Left ventricle myocardium inferior (tissue), 1 donor: ENCODE measurements around the gene MAJIN. TPM values are rescaled to one million over a fixed set of nuclear protein-coding genes. Genes with fewer than 3 reads are reported as not detected.

Source experiments
- DNase-seq: peaks from one replicate; pipeline ENCODE4 v3.0.0-alpha.2; 2020
- H3K27ac ChIP-seq: fragments of 200-600 bp; replicated peaks from 2 replicates; pipeline ENCODE4 v1.8.0; 2021
- H3K27me3 ChIP-seq: fragments of 200-600 bp; 2 replicates; pipeline ENCODE4 v1.8.0; 2021; ENCODE audit warnings: low read depth
- H3K36me3 ChIP-seq: fragments of 200-600 bp; 2 replicates; pipeline ENCODE4 v1.8.0; 2021
- H3K4me1 ChIP-seq: fragments of 200-600 bp; 2 replicates; pipeline ENCODE4 v1.8.0; 2021
- H3K4me3 ChIP-seq: fragments of 200-600 bp; 2 replicates; pipeline ENCODE4 v1.8.0; 2021; ENCODE audit warnings: mild to moderate bottlenecking, moderate library complexity
- H3K9me3 ChIP-seq: fragments of 200-600 bp; replicated peaks from 2 replicates; pipeline ENCODE4 v1.8.0; 2021
- intact Hi-C: fragments of 100-400 bp; cut with micrococcal nuclease; formaldehyde crosslinking; loops from one replicate; pipeline ENCODE4 v1.11.0; 2022
- total RNA-seq: library from RNA; stranded (reverse); fragmentation: NEBNext Ultra II Directional; extraction: Animal tissue kit (Norgen Biotek cat#: 25700); gene quantifications from one replicate; pipeline ENCODE4 v1.2.1, GENCODE V29; 2021
- TF ChIP-seq, protein P1 (sequence below): fragments of 200-600 bp; IDR thresholded peaks from 2 replicates; pipeline ENCODE4 v1.8.0; 2021; ENCODE audit warnings: antibody characterized with exemption, mild to moderate bottlenecking, borderline replicate concordance
- donor health status: DM: no; HTN: yes; CAD: no; lungs with severe emphysema.

Gene MAJIN
- total RNA-seq, 1 donor from 2014 or later, result not detected

DNA sequence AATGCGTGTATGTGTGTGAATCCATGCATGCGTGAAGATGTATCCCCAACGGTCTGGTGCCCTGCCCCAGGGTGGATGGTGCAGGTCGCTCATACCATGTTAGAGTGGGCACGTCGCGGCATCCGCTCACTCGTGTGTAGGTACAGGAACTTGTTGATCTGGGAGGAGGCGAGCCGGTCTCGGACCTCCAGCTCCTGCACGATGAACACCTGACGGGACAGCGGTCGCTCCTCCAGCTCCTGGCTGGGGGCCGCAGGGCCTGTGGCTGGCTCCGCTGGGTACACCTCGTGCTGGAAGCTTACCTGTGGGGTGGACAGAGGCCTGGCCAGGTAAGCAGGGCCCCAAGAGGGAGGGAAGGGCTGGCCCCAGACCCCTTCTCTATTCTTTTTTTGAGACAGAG, 73.4 kb downstream of the MAJIN start:
- H3K36me3 ChIP-seq, result peaks cover 78% of the 10 kb centered on the region
- TF ChIP-seq, protein P1, sequence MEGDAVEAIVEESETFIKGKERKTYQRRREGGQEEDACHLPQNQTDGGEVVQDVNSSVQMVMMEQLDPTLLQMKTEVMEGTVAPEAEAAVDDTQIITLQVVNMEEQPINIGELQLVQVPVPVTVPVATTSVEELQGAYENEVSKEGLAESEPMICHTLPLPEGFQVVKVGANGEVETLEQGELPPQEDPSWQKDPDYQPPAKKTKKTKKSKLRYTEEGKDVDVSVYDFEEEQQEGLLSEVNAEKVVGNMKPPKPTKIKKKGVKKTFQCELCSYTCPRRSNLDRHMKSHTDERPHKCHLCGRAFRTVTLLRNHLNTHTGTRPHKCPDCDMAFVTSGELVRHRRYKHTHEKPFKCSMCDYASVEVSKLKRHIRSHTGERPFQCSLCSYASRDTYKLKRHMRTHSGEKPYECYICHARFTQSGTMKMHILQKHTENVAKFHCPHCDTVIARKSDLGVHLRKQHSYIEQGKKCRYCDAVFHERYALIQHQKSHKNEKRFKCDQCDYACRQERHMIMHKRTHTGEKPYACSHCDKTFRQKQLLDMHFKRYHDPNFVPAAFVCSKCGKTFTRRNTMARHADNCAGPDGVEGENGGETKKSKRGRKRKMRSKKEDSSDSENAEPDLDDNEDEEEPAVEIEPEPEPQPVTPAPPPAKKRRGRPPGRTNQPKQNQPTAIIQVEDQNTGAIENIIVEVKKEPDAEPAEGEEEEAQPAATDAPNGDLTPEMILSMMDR, result no peak
- no peak overlapping the region for H3K4me3 ChIP-seq
- peaks cover 11% of the 10 kb centered on the region for H3K4me1 ChIP-seq
- H3K27me3 ChIP-seq, result no peaks in the 10 kb centered on the region
- no peak overlapping the region for H3K27ac ChIP-seq
- no peak for DNase-seq
- intact Hi-C loops, result no loop called here
- H3K9me3 ChIP-seq, result no peaks in the 10 kb centered on the region

DNA sequence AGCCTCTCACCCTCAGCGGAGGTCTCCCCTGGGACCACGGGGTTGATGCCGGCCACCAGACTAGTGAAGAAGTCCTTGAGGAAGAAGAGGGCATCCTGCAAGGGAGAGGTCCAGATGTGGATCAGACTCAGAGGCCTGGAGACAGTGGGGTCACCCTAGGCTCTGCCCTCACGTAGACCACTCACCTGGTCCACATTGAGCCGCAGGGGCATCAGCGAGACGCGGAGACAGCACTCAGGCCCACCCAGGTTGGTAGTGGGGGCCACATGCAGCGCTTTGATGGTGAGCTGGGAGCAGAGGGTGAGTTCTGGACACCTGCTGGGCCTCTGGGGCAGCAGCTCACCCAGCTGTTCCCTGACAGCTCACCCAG, 73.8 kb downstream of the MAJIN start:
- no peak overlapping the region for H3K4me3 ChIP-seq
- TF ChIP-seq, protein P1, result no peak
- no peak overlapping the region for H3K27ac ChIP-seq
- H3K36me3 ChIP-seq, result peaks cover 73% of the 10 kb centered on the region
- no peaks in the 10 kb centered on the region for H3K9me3 ChIP-seq
- no peak for DNase-seq
- intact Hi-C loops, result no loop called here
- H3K4me1 ChIP-seq, result peaks cover 16% of the 10 kb centered on the region
- H3K27me3 ChIP-seq, result no peaks in the 10 kb centered on the region

DNA sequence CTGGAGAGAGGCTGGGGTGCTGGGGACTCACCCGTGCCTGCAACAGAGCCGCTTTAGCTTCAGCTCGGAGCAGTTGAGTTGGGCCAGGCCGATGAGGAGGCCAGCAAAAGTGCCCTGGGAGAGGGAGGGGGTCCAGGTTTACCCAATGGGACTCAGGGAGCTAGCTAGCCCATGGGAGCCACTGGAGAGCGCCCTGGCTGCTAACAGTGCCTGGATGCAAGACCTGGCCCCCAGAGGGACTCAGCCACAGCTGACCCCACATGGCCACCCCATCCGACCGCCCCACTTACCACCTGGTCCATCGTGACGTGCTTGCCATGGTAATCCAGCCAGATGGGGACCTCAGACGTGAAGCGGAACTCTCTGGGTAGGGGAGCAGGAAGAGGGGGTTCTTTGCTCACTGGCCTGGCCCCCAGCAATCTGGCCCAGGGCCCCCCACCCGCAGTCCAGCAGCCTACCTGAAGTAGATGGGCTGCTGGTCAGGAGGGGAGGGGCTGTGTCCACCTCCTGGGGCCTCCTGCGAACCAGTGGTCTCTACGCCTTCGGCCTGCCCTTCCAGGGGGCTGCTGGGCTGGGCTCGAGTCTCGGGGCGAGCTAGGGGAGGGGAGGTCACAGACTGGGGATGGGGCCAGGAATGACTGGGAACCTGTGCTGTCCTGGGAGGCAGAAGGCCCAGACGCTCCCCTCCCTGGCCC, 74.4 kb downstream of the MAJIN start:
- TF ChIP-seq, protein P1, result no peak
- intact Hi-C loops, result no loop called here
- Histone ChIP-seq H3K27me3 (no peaks in the 10 kb centered on the region), H3K4me1 (peaks cover 21% of the 10 kb centered on the region), H3K27ac (no peak overlapping the region), H3K4me3 (no peak overlapping the region), H3K36me3 (peaks cover 68% of the 10 kb centered on the region), H3K9me3 (no peaks in the 10 kb centered on the region)
- no peak for DNase-seq

DNA sequence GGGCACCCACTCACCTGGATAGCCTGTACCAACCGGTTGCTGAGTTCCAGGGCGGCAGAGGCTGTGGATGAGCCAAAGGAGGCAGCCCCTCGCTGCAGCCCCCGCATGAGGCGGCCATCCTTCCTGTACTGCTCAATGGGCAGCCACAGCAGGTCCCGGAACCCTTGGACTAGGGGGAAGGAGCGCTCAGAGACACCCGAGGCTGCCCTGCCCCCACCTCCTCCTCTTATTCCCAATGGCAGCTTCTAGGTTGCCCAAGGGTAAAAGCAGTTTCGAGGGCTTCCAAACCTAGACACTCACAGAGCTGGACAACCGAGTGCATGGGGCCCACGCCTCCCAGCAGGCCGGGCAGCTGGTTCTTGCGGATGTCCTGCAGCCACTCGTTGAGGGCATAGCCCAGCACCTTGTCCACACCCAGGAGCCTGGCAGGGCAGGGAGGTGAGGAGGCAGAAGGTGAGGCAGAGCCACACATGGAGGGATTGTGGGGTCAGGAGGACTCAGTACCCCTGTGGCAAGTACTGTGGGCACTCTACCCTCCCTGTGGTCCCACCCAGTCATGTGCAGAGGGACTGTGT, 75.4 kb downstream of the MAJIN start:
- intact Hi-C loops, result no loop called here
- peaks cover 58% of the 10 kb centered on the region for H3K36me3 ChIP-seq
- TF ChIP-seq, protein P1, result no peak
- no peaks in the 10 kb centered on the region for H3K9me3 ChIP-seq
- peaks cover 31% of the 10 kb centered on the region for H3K4me1 ChIP-seq
- no peak overlapping the region for H3K4me3 ChIP-seq
- no peaks in the 10 kb centered on the region for H3K27me3 ChIP-seq
- no peak for DNase-seq
- H3K27ac ChIP-seq, result no peak overlapping the region

DNA sequence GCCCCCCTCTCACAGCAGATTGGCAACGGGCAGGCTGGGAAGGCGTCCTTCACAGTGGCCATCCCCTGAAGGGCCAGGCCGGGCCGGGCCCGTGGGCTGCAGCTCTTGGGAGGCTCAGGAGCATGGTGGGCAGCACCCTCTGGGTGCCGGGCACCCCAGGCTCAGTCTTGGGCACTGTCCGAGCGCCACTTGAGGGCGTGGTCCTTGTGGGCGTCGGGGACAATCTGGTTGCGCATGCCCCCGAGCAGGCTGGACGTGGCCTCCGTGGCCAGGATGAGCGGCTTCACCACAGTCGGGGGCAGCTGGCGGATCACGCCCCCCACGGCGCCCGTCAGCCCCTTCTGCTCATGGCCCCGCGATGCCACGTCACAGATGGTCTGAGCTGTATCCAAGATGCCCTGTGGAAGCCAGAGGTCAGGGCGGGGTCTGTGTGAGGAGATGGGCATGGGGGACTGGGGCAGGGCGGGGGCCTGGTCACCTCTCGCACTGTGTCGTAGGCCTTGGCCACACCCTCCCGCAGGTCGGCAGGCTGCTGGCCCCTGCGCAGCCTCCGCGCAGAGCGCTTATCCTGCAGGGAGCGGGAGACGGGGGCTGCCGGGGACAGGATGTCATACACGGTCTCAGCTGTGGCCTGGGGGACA, 77.0 kb downstream of the MAJIN start:
- no peaks in the 10 kb centered on the region for H3K9me3 ChIP-seq
- H3K27me3 ChIP-seq, result no peaks in the 10 kb centered on the region
- H3K27ac ChIP-seq, result peak overlapping the region; percentile 79
- no peak overlapping the region for H3K4me3 ChIP-seq
- H3K36me3 ChIP-seq, result peaks cover 42% of the 10 kb centered on the region
- peaks cover 46% of the 10 kb centered on the region for H3K4me1 ChIP-seq
- DNase-seq, result no peak
- intact Hi-C loops, result loop anchor here (2.0 kb wide), 1 partner anchor 48 kb away; no protein-coding TSS in a partner anchor
- TF ChIP-seq, protein P1, result no peak
